GM18502 (cell line): ENCODE measurements around the gene AGTRAP.

Source experiments
- ATAC-seq: cut with Tn5 transposase; IDR thresholded peaks from one replicate; pipeline ENCODE4 v1.9.1; 2021; ENCODE audit warnings: mild to moderate bottlenecking; ENCODE audit not compliant: unreplicated experiment, poor library complexity

Gene AGTRAP

DNA sequence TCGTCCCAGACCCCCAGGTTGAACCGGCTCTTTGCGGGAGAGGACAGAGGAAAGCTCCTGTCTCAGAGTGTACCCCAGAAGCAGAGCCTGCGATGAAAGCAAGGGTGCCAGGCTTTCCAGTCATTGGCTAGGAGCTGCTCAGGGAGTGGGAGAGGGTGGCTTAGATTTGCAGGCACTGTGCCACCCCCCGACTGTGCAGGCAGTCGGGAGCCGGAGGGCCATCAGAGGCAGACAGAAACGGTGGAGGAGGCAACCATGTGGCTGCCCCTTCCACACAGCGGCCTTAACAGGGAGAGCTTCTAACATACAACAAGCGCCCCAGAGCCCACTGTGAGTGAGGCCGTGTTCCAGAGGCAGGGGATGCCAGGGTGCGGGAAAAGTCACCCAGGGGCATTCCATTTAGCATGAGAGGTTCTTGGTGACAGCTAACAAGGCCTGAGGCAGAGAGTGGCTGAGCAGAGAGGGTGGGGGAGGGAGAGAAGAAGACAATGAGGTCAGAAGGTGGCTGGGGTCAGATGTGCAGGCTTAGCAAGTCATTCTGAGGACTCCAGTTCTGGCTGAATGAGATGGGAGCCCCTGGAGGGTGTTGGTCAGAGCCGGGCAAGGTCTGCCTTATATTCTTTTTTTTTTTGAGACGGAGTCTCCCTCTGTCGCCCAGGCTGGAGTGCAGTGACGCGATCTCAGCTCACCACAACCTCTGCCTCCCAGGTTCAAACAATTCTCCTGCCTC, 16.6 kb downstream of the AGTRAP start:
- ATAC-seq, result no peak

DNA sequence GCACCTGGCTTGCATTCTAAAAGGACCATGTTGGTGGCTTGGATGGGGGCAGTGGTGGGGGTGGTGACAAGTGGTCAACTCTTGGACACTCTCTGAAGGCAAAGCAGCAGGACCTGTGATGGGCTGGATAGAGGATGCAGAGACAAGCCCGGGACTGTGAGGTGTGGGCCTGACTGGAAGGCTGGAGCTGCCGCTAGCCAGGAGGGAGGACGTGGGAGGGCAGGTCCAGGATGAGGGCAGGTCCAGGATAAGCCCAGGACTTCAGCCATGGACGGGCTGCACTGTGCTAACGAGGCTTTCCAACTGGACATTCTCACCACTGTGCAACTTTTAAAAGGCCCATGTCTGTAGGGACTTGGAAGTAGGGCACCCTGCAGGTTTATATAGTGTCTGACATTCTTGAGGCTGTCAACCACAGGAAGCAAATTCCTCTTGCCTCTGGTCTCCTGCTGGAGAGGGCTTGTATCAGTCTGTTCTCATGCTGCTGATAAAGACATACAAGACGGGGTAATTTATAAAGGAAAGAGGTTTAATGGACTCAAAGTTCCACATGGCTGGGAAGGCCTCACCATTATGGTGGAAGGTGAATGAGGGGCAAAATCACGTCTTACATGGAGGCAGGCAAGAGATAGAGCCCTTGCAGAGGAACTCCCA, 17.7 kb downstream of the AGTRAP start:
- ATAC-seq, result no peak

GRCh38 chr1:11757047-11757446, 21.1 kb downstream of the AGTRAP start:
- ATAC-seq, result no peak

DNA sequence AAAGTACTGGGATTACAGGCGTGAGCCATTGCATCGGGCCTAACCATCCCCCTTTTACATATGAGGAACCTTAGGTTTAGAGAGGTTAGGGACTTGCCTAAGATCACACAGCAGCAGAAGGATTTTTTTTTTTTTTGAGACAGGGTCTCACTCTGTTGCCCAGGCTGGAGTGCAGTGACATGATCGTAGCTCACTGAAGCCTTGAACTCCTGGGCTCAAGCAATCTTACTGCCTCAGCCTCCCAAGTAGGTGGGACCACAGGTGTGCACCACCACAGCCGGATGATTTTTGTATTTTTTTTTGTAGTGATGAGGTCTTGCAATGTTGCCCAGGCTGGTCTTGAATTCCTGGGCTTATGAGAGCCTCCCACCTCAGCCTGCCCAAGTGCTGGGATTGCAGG, 23.9 kb downstream of the AGTRAP start:
- ATAC-seq, result no peak

GRCh38 chr1:11761285-11761684, 25.3 kb downstream of the AGTRAP start:
- no peak for ATAC-seq

GRCh38 chr1:11761988-11762406, 26.1 kb downstream of the AGTRAP start, which contains the start of gene C1orf167:
Gene C1orf167 (plus strand): TSS chr1:11762193. CDS start chr1:11764401, 2,208 bp downstream.
- ATAC-seq, result no peak

DNA sequence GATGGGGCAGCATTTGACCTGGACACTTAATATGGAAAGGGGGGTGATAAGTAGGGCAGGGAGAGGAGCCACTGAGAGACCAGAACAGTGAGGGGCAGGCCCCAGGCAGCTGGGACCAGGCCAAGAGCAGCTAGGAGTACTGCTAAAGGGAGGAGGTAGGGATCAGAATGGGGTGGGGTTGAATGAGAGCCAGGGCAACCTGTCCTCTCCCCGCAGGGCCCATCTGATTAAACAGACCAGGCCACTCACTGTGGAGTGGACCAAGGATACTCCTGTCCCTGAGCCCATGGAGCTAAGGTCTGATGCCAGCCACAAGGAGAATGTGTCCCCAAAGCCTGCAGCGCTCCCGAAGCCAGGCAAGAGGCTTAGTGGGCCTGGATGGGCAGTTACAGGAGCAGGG, 28.2 kb downstream of the AGTRAP start:
- ATAC-seq, result no peak

DNA sequence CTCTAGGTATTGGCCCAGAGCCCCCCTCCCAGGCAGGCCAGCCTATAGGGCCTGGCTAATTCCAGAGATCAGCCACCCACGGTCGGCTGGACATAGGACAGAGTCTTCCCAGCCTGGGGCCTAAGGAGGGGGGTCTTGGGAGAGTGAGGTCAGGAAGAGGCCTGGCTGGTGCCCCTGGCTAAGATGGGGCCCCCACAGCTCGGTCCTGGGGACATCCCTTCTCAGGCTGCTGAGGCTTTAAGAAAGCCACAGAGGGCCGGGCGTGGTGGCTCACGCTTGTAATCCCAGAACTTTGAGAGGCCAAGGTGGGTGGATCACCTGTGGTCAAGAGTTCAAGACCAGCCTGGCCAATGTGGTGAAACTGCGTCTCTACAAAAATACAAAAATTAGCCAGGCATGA, 28.6 kb downstream of the AGTRAP start:
- no peak for ATAC-seq

GRCh38 chr1:11765661-11766428, 29.9 kb downstream of the AGTRAP start:
- ATAC-seq, result no peak

DNA sequence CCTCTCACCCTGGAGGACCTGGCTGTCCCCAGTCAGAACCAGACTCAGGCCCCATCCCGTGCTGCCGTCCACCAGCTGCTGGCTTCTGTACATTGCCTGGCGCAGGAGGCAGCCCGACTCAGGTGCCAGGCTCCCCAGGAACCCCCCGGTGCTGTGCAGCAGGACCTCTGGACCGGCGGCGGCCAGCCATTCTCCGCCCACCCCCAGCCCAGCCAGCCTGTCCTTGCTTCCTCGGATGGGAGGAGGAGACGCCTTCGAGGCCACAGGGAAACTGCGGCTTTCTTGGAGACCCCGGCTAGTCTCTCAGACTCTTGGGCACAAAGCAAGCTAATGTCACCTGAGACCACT, 30.5 kb downstream of the AGTRAP start:
- no peak for ATAC-seq

- ATAC-seq, result no peak
These were observed 32.2 kb downstream of the AGTRAP start for GRCh38 chr1:11767922-11768704.

DNA sequence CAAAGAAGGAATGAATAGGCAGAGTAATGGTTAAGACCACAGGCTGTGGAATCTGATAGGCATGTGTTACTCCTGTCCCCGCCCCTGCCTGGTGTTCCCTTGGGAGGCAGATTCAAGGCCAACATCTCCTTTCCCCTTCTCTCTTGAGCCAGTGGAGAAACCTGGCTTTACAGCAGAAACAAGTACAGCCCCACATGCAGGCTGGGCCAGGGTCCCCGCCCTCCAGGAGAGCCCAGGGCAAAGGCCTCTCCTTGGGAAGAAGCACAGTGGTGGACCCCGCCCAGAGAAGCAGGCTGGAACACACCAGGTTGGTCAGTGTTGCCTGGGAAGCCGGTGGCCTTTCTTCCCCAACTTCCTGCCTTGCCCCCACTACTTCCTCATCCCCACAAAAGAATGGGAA, 32.9 kb downstream of the AGTRAP start:
- no peak for ATAC-seq

DNA sequence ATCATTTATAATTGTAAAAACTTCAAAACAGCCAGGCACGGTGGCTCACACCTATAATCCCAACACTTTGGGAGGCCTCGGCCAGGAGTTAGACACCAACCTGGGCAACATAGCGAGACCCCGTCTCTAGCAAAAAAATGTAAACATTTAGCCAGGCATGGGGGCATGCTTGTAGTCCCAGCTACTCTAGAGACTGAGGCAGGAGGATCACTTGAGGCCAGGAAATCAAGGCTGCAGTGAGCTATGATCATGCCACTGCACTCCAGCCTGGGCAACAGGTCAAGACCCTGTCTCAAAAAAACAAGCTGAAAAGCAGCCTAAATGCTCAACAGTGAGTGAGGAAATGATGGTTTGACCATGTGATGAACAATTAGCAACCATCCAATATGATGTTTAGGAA, 33.3 kb downstream of the AGTRAP start:
- no peak for ATAC-seq

GRCh38 chr1:11770011-11770410, 34.1 kb downstream of the AGTRAP start:
- ATAC-seq, result no peak

GRCh38 chr1:11771481-11772043, 35.6 kb downstream of the AGTRAP start:
- ATAC-seq, result no peak

- no peak for ATAC-seq
These were observed 36.5 kb downstream of the AGTRAP start for GRCh38 chr1:11772458-11772857.

GRCh38 chr1:11774753-11775152, 38.8 kb downstream of the AGTRAP start:
- ATAC-seq, result no peak

DNA sequence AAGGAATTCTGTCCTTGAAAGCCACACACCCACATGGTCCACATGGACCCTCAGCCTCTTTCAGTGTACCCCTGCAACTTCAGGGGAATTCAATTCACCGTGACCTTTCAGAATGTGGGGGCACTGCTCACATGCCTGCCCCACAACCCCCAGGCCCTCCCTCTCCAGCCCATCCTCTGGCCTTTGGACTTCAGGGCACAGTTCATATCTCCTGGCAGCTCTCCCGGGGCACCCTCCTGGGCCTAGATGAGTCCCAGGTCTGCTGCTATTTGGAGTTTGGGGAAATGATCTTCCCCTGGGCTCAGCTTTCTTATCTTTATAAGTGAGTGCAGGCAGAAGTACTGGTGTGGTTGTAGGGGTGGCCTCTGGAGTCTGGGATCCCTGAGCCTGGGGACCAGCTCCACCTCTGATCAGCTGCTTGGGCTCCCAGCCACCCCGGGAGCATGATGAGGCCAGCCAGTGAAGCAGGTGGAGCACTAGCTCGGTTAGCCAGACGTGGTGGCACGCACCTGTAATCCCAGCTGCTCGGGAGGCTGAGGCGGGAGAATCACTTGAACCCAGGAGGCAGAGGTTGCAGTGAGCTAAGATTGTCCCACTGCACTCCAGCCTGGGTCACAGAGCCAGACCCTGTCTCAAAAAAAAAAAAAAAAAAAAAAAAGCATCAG, 41.9 kb downstream of the AGTRAP start:
- no peak for ATAC-seq

- ATAC-seq, result no peak
These were observed 42.4 kb downstream of the AGTRAP start for GRCh38 chr1:11778336-11778735.
